ENCODE results near the gene GADD45G.

GADD45G gene

GRCh38 chr9:89630508-89630907 is 25.7 kb downstream of the GADD45G start:
- DNase-seq (ENCODE audit: low read depth in 2 of 2): no peak

GRCh38 chr9:89631384-89631783 is 26.6 kb downstream of the GADD45G start:
- DNase-seq (ENCODE audit: low read depth in 2 of 2): no peak

- no peak for DNase-seq (ENCODE audit: low read depth in 2 of 2)
Measured at GRCh38 chr9:89632192-89632733, 27.5 kb downstream of the GADD45G start.

- no peak for DNase-seq (ENCODE audit: low read depth in 2 of 2)
Measured at GRCh38 chr9:89632736-89633135, 27.9 kb downstream of the GADD45G start.

GRCh38 chr9:89633404-89633803 is 28.6 kb downstream of the GADD45G start:
- DNase-seq (ENCODE audit: low read depth in 2 of 2): no peak

- no peak for DNase-seq (ENCODE audit: low read depth in 2 of 2)
Measured at GRCh38 chr9:89633920-89634319, 29.1 kb downstream of the GADD45G start.

- no peak for DNase-seq (ENCODE audit: low read depth in 2 of 2)
Measured at GRCh38 chr9:89634995-89635742, 30.4 kb downstream of the GADD45G start.

- DNase-seq (ENCODE audit: low read depth in 2 of 2): no peak
Measured at GRCh38 chr9:89635816-89636215, 31.0 kb downstream of the GADD45G start.

- no peak for DNase-seq (ENCODE audit: low read depth in 2 of 2)
Measured at GRCh38 chr9:89637787-89638186, 33.0 kb downstream of the GADD45G start.

GRCh38 chr9:89638359-89638758 is 33.5 kb downstream of the GADD45G start:
- DNase-seq (ENCODE audit: low read depth in 2 of 2): no peak

- DNase-seq (ENCODE audit: low read depth in 2 of 2): no peak
Measured at GRCh38 chr9:89638893-89639292, 34.1 kb downstream of the GADD45G start.

- no peak for DNase-seq (ENCODE audit: low read depth in 2 of 2)
Measured at GRCh38 chr9:89639367-89639795, 34.6 kb downstream of the GADD45G start.

GRCh38 chr9:89639961-89640360 is 35.1 kb downstream of the GADD45G start:
- no peak for DNase-seq (ENCODE audit: low read depth in 2 of 2)

GRCh38 chr9:89640361-89640760 is 35.5 kb downstream of the GADD45G start:
- DNase-seq (ENCODE audit: low read depth in 2 of 2): no peak

GRCh38 chr9:89640801-89641200 is 36.0 kb downstream of the GADD45G start:
- no peak for DNase-seq (ENCODE audit: low read depth in 2 of 2)

GRCh38 chr9:89641980-89642379 is 37.2 kb downstream of the GADD45G start:
- DNase-seq (ENCODE audit: low read depth in 2 of 2): no peak

GRCh38 chr9:89642789-89643188 is 38.0 kb downstream of the GADD45G start:
- DNase-seq (ENCODE audit: low read depth in 2 of 2): no peak

- no peak for DNase-seq (ENCODE audit: low read depth in 2 of 2)
Measured at GRCh38 chr9:89646189-89646939, 41.6 kb downstream of the GADD45G start.

- no peak for DNase-seq (ENCODE audit: low read depth in 2 of 2)
Measured at GRCh38 chr9:89647366-89648128, 42.7 kb downstream of the GADD45G start.

GRCh38 chr9:89648247-89649000 is 43.6 kb downstream of the GADD45G start:
- DNase-seq (ENCODE audit: low read depth in 2 of 2): no peak

GRCh38 chr9:89649039-89649691 is 44.4 kb downstream of the GADD45G start:
- no peak for DNase-seq (ENCODE audit: low read depth in 2 of 2)
